HEK293 (cell line): Measurements from ENCODE around the gene ATP10D.

Experiments used
- CTCF ChIA-PET: fragments of 350-600 bp; formaldehyde crosslinking; extraction: SDS; loops from one replicate; lab custom pipeline; 2021; ENCODE audit warnings: antibody characterized with exemption; lab: Yijun Ruan, JAX
- POLR2A ChIA-PET: fragments of 300-600 bp; formaldehyde crosslinking; extraction: SDS; loops from one replicate; lab custom pipeline; 2020; ENCODE audit warnings: antibody characterized with exemption, inconsistent platforms; lab: Yijun Ruan, JAX
- H3K27ac ChIP-seq: fragments of 200-500 bp; sonication (Bioruptor generic); 2 replicates; pipeline ENCODE4 v1.5.1; 2014; ENCODE audit warnings: low read depth, low read length, control low read depth, inconsistent platforms; ENCODE audit errors: extremely low read depth
- H3K36me3 ChIP-seq, 2 experiments: fragments of 200-500 bp in 1 of 2; sonication (Bioruptor generic) in 1 of 2; 1 replicate in 1 of 2; 2 replicates in 1 of 2; pipeline ENCODE4 v1.5.1; 2014 to 2017; ENCODE audit warnings: inconsistent platforms in 2 of 2, low read length in 2 of 2; ENCODE audit not compliant: control insufficient read depth in 2 of 2, insufficient read depth in 1 of 2
- H3K4me1 ChIP-seq: fragments of 200-500 bp; sonication (Bioruptor generic); 2 replicates; pipeline ENCODE4 v1.5.1; 2014; ENCODE audit warnings: mild to moderate bottlenecking, low read length, inconsistent platforms; ENCODE audit not compliant: control insufficient read depth, insufficient read depth
- H3K4me3 ChIP-seq: 2 replicates; pipeline ENCODE4 v1.5.1; 2011; ENCODE audit warnings: low read depth, mild to moderate bottlenecking, control low read depth, low read length, moderate library complexity
- H3K9me3 ChIP-seq: fragments of 200-500 bp; sonication (Bioruptor generic); 2 replicates; pipeline ENCODE4 v1.5.1; 2014; ENCODE audit warnings: low read depth, low read length, inconsistent platforms; ENCODE audit not compliant: control insufficient read depth, insufficient read depth
- BCL11A ChIP-seq: fragments of 450-650 bp; formaldehyde crosslinking; IDR thresholded peaks from 2 replicates; pipeline ENCODE4 v1.5.1; 2016; ENCODE audit warnings: low read depth, missing biosample characterization, missing genetic modification characterization
- IKZF3 ChIP-seq: fragments of 450-650 bp; IDR thresholded peaks from 2 replicates; pipeline ENCODE4 v1.5.0; 2018; ENCODE audit warnings: missing biosample characterization, mild to moderate bottlenecking, missing genetic modification characterization, moderate library complexity
- KLF9 ChIP-seq: fragments of 450-650 bp; formaldehyde crosslinking; IDR thresholded peaks from 2 replicates; pipeline ENCODE4 v1.5.1; 2016; ENCODE audit warnings: missing biosample characterization, missing genetic modification characterization, low read depth
- ZNF214 ChIP-seq: fragments of 450-650 bp; formaldehyde crosslinking; IDR thresholded peaks from 2 replicates; pipeline ENCODE4 v1.5.1; 2017; ENCODE audit warnings: missing biosample characterization, mild to moderate bottlenecking, missing genetic modification characterization, borderline replicate concordance
- ZNF248 ChIP-seq: fragments of 450-650 bp; formaldehyde crosslinking; IDR thresholded peaks from 2 replicates; pipeline ENCODE4 v1.5.1; 2017; ENCODE audit warnings: missing biosample characterization, missing genetic modification characterization
- ZNF280C ChIP-seq: fragments of 450-650 bp; formaldehyde crosslinking; IDR thresholded peaks from 2 replicates; pipeline ENCODE4 v1.5.1; 2016; ENCODE audit warnings: missing biosample characterization, missing genetic modification characterization
- ZNF324 ChIP-seq: fragments of 450-650 bp; formaldehyde crosslinking; IDR thresholded peaks from 2 replicates; pipeline ENCODE4 v1.5.1; 2016; ENCODE audit warnings: missing biosample characterization, missing genetic modification characterization
- ZNF416 ChIP-seq: fragments of 450-650 bp; formaldehyde crosslinking; IDR thresholded peaks from 2 replicates; pipeline ENCODE4 v1.5.1; 2016; ENCODE audit warnings: missing biosample characterization, missing genetic modification characterization
- ZNF600 ChIP-seq: fragments of 450-650 bp; formaldehyde crosslinking; IDR thresholded peaks from 2 replicates; pipeline ENCODE4 v1.5.1; 2016; ENCODE audit warnings: missing biosample characterization, missing genetic modification characterization
- ZNF692 ChIP-seq: fragments of 450-650 bp; formaldehyde crosslinking; IDR thresholded peaks from 2 replicates; pipeline ENCODE4 v1.5.1; 2016; ENCODE audit warnings: missing biosample characterization, missing genetic modification characterization
- ZNF785 ChIP-seq: fragments of 450-650 bp; formaldehyde crosslinking; IDR thresholded peaks from 2 replicates; pipeline ENCODE4 v1.5.1; 2016; ENCODE audit warnings: missing biosample characterization, missing genetic modification characterization
- ZNF837 ChIP-seq: fragments of 450-650 bp; formaldehyde crosslinking; IDR thresholded peaks from 2 replicates; pipeline ENCODE4 v1.5.1; 2016; ENCODE audit warnings: missing biosample characterization, missing genetic modification characterization
- ZSCAN4 ChIP-seq: fragments of 450-650 bp; formaldehyde crosslinking; IDR thresholded peaks from 2 replicates; pipeline ENCODE4 v1.5.1; 2017; ENCODE audit warnings: missing biosample characterization, missing genetic modification characterization
- TF ChIP-seq, protein P1 (sequence below): fragments of 450-650 bp; formaldehyde crosslinking; IDR thresholded peaks from 2 replicates; pipeline ENCODE4 v1.5.1; 2016; ENCODE audit warnings: missing biosample characterization, missing genetic modification characterization
- TF ChIP-seq, protein P2 (sequence below): fragments of 450-650 bp; formaldehyde crosslinking; IDR thresholded peaks from 2 replicates; pipeline ENCODE4 v1.5.1; 2016; ENCODE audit warnings: missing biosample characterization, missing genetic modification characterization, borderline replicate concordance
- TF ChIP-seq, protein P3 (sequence below): fragments of 450-650 bp; formaldehyde crosslinking; IDR thresholded peaks from 2 replicates; pipeline ENCODE4 v1.5.1; 2016; ENCODE audit warnings: missing biosample characterization, missing genetic modification characterization

The ATP10D gene

GRCh38 chr4:47631161-47631560, 146.1 kb downstream of the ATP10D start:
- Histone ChIP-seq H3K4me3 (no peak overlapping the region), H3K27ac (no peak overlapping the region), H3K4me1 (no peaks in the 10 kb centered on the region), H3K9me3 (no peaks in the 10 kb centered on the region), H3K36me3 (no peaks in the 10 kb centered on the region)
- ChIA-PET CTCF (no interaction called here), POLR2A (no interaction called here)
- TF ChIP-seq ZNF785 (tag by site-specific recombination) (no peak), ZNF692 (tag by site-specific recombination) (no peak), ZNF416 (tag by site-specific recombination) (no peak), ZNF837 (tag by site-specific recombination) (no peak), KLF9 (no peak), BCL11A (no peak), ZNF324 (tag by site-specific recombination) (no peak), ZNF214 (tag by site-specific recombination) (no peak), ZNF280C (tag by site-specific recombination) (no peak), ZNF248 (tag by site-specific recombination) (no peak), ZSCAN4 (no peak), ZNF600 (tag by site-specific recombination) (no peak), IKZF3 (no peak)
- TF ChIP-seq, protein P1, sequence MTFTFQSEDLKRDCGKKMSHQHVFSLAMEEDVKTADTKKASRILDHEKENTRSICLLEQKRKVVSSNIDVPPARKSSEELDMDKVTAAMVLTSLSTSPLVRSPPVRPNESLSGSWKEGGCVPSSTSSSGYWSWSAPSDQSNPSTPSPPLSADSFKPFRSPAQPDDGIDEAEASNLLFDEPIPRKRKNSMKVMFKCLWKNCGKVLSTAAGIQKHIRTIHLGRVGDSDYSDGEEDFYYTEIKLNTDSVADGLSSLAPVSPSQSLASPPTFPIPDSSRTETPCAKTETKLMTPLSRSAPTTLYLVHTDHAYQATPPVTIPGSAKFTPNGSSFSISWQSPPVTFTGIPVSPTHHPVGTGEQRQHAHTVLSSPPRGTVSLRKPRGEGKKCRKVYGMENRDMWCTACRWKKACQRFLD: no peak
- TF ChIP-seq, protein P2, sequence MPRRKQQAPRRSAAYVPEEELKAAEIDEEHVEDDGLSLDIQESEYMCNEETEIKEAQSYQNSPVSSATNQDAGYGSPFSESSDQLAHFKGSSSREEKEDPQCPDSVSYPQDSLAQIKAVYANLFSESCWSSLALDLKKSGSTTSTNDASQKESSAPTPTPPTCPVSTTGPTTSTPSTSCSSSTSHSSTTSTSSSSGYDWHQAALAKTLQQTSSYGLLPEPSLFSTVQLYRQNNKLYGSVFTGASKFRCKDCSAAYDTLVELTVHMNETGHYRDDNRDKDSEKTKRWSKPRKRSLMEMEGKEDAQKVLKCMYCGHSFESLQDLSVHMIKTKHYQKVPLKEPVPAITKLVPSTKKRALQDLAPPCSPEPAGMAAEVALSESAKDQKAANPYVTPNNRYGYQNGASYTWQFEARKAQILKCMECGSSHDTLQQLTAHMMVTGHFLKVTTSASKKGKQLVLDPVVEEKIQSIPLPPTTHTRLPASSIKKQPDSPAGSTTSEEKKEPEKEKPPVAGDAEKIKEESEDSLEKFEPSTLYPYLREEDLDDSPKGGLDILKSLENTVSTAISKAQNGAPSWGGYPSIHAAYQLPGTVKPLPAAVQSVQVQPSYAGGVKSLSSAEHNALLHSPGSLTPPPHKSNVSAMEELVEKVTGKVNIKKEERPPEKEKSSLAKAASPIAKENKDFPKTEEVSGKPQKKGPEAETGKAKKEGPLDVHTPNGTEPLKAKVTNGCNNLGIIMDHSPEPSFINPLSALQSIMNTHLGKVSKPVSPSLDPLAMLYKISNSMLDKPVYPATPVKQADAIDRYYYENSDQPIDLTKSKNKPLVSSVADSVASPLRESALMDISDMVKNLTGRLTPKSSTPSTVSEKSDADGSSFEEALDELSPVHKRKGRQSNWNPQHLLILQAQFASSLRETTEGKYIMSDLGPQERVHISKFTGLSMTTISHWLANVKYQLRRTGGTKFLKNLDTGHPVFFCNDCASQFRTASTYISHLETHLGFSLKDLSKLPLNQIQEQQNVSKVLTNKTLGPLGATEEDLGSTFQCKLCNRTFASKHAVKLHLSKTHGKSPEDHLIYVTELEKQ (tag by site-specific recombination): no peak
- TF ChIP-seq, protein P3, sequence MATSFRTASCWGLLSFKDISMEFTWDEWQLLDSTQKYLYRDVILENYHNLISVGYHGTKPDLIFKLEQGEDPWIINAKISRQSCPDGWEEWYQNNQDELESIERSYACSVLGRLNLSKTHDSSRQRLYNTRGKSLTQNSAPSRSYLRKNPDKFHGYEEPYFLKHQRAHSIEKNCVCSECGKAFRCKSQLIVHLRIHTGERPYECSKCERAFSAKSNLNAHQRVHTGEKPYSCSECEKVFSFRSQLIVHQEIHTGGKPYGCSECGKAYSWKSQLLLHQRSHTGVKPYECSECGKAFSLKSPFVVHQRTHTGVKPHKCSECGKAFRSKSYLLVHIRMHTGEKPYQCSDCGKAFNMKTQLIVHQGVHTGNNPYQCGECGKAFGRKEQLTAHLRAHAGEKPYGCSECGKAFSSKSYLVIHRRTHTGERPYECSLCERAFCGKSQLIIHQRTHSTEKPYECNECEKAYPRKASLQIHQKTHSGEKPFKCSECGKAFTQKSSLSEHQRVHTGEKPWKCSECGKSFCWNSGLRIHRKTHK: no peak
